Measurements from ENCODE around the gene DPH5.

- TF ChIP-seq ZC3H10 (CRISPR knock-in tag; IDR thresholded peaks at IDR 0.05) (no peak), ZFP30 (CRISPR knock-in tag; IDR thresholded peaks at IDR 0.05) (no peak)
Observed at GRCh38 chr1:101002551-101002950, 23.0 kb downstream of the DPH5 start.

Measured in SK-N-SH treated with all-trans-retinoic acid at 6 μM for 48 hours (cell line).